GM23338 (cell line): ENCODE measurements around the gene ICAM2. TPM values are rescaled to one million over a fixed set of nuclear protein-coding genes. Genes with fewer than 3 reads are reported as not detected.

ENCODE experiments used
- ATAC-seq: fragments of 200-7000 bp; cut with Tn5 transposase; 3 replicates; pipeline ENCODE4 v1.9.1; 2020
- DNase-seq: peaks from one replicate; pipeline ENCODE4 v3.0.0-alpha.2; 2015; ENCODE audit warnings: low spot score
- H2AFZ ChIP-seq: fragments of 200-600 bp; sonication (generic); 2 replicates; pipeline ENCODE4 v1.8.0; 2016; ENCODE audit warnings: antibody characterized with exemption, mild to moderate bottlenecking, moderate library complexity
- H3F3A ChIP-seq: fragments of 200-600 bp; sonication (generic); replicated peaks from 2 replicates; pipeline ENCODE4 v1.8.0; 2017; ENCODE audit warnings: antibody characterized with exemption, mixed run types, low read depth
- H3K27ac ChIP-seq: fragments of 200-600 bp; sonication (generic); 2 replicates; pipeline ENCODE4 v1.6.1; 2016; ENCODE audit warnings: low read depth
- H3K27me3 ChIP-seq: fragments of 200-600 bp; sonication (generic); 2 replicates; pipeline ENCODE4 v1.8.0; 2016; ENCODE audit warnings: mild to moderate bottlenecking, mixed run types, moderate library complexity; ENCODE audit not compliant: insufficient read depth
- H3K36me3 ChIP-seq: fragments of 200-600 bp; sonication (generic); 2 replicates; pipeline ENCODE4 v1.8.0; 2016; ENCODE audit warnings: mild to moderate bottlenecking; ENCODE audit not compliant: insufficient read depth
- H3K4me1 ChIP-seq: fragments of 200-600 bp; sonication (generic); 2 replicates; pipeline ENCODE4 v1.8.0; 2016; ENCODE audit warnings: mild to moderate bottlenecking, moderate library complexity; ENCODE audit not compliant: insufficient read depth
- H3K4me2 ChIP-seq: fragments of 200-600 bp; sonication (generic); 2 replicates; pipeline ENCODE4 v1.7.1; 2017; ENCODE audit warnings: mixed run types
- H3K4me3 ChIP-seq: fragments of 200-600 bp; sonication (generic); 2 replicates; pipeline ENCODE4 v1.6.1; 2016; ENCODE audit warnings: mixed run types
- H3K79me2 ChIP-seq: fragments of 200-600 bp; sonication (generic); replicated peaks from 2 replicates; pipeline ENCODE4 v1.8.0; 2017; ENCODE audit warnings: mild to moderate bottlenecking; ENCODE audit not compliant: insufficient read depth
- H3K9me2 ChIP-seq: fragments of 200-600 bp; sonication (generic); 2 replicates; pipeline ENCODE4 v1.8.0; 2017; ENCODE audit not compliant: insufficient read depth
- H4K20me1 ChIP-seq: fragments of 200-600 bp; sonication (generic); replicated peaks from 2 replicates; pipeline ENCODE4 v1.8.0; 2017; ENCODE audit warnings: mild to moderate bottlenecking; ENCODE audit not compliant: insufficient read depth
- H3K27ac Mint-ChIP-seq: 2 replicates; pipeline ENCODE4 v1.8.0; 2020; ENCODE audit warnings: inconsistent platforms, mild to moderate bottlenecking, moderate library complexity, mixed read lengths
- H3K27me3 Mint-ChIP-seq: 3 replicates; pipeline ENCODE4 v1.8.0; 2022; ENCODE audit warnings: low read depth, mild to moderate bottlenecking, moderate library complexity, mixed read lengths, inconsistent platforms; ENCODE audit not compliant: insufficient read depth, poor library complexity
- H3K36me3 Mint-ChIP-seq: 3 replicates; pipeline ENCODE4 v1.8.0; 2021; ENCODE audit warnings: low read depth, mild to moderate bottlenecking, inconsistent platforms, moderate library complexity, mixed read lengths
- H3K4me1 Mint-ChIP-seq: 3 replicates; pipeline ENCODE4 v1.8.0; 2020; ENCODE audit warnings: mild to moderate bottlenecking, inconsistent platforms, mixed read lengths
- H3K4me3 Mint-ChIP-seq: 3 replicates; pipeline ENCODE4 v1.8.0; 2021; ENCODE audit warnings: moderate library complexity, mild to moderate bottlenecking, inconsistent platforms, mixed read lengths
- H3K9me3 Mint-ChIP-seq: 3 replicates; pipeline ENCODE4 v1.8.0; 2020; ENCODE audit warnings: moderate library complexity, mild to moderate bottlenecking, inconsistent platforms, mixed read lengths
- CREB1 ChIP-seq: fragments of 250-450 bp; sonication (Bioruptor Pico); IDR thresholded peaks from 2 replicates; pipeline ENCODE4 v1.5.0; 2020; ENCODE audit warnings: low read depth, mild to moderate bottlenecking, moderate library complexity
- EZH2 ChIP-seq: fragments of 200-600 bp; sonication (generic); IDR thresholded peaks from one replicate; pipeline ENCODE4 v1.8.0; 2017; ENCODE audit warnings: antibody characterized with exemption, mild to moderate bottlenecking, low read depth; ENCODE audit not compliant: unreplicated experiment
- EZH2phosphoT487 ChIP-seq: fragments of 200-600 bp; sonication (generic); IDR thresholded peaks from one replicate; pipeline ENCODE4 v1.8.1; 2018; ENCODE audit warnings: antibody characterized with exemption; ENCODE audit not compliant: unreplicated experiment
- JUNB ChIP-seq: IDR thresholded peaks from one replicate; pipeline ENCODE4 v1.6.1; 2016; ENCODE audit warnings: antibody characterized with exemption; ENCODE audit not compliant: unreplicated experiment
- NANOG ChIP-seq: IDR thresholded peaks from 2 replicates; pipeline ENCODE4 v1.6.1; 2016; ENCODE audit warnings: antibody characterized with exemption, borderline replicate concordance
- POLR2AphosphoS5 ChIP-seq: IDR thresholded peaks from 2 replicates; pipeline ENCODE4 v1.6.1; 2016; ENCODE audit warnings: antibody characterized with exemption, low read depth
- STAT1 ChIP-seq: IDR thresholded peaks from one replicate; pipeline ENCODE4 v1.6.1; 2016; ENCODE audit warnings: antibody characterized with exemption; ENCODE audit not compliant: unreplicated experiment
- ZNF114 ChIP-seq: fragments of 250-450 bp; sonication (Bioruptor Pico); IDR thresholded peaks from 2 replicates; pipeline ENCODE4 v1.5.0; 2020; ENCODE audit warnings: mild to moderate bottlenecking, moderate library complexity
- ZNF331 ChIP-seq: fragments of 250-450 bp; sonication (Bioruptor Pico); IDR thresholded peaks from 2 replicates; pipeline ENCODE4 v1.5.0; 2020; ENCODE audit warnings: low read depth, mild to moderate bottlenecking, moderate library complexity
- polyA plus RNA-seq: library from polyadenylated mRNA; unstranded; fragments of >200 nt; fragmentation: Nextera tagmentation; extraction: Ambion mirVana; gene quantifications from 2 replicates; pipeline ENCODE4 v1.2.1, GENCODE V29; 2016
- total RNA-seq: library from RNA; depleted of rRNA; stranded (reverse); fragments of >200 nt; shearing (Covaris generic); gene quantifications from 2 replicates; pipeline ENCODE4 v1.2.3, GENCODE V29; 2014
- TF ChIP-seq, protein P1 (sequence below), 2 experiments: fragments of 200-600 bp in 1 of 2; sonication (generic) in 1 of 2; conservative IDR thresholded peaks; 2 replicates each; pipeline versions ENCODE4 v1.5.1 to v1.6.1; 2016 to 2017; ENCODE audit warnings: antibody characterized with exemption in 2 of 2, low read depth in 2 of 2, mild to moderate bottlenecking in 2 of 2, moderate library complexity in 1 of 2
- TF ChIP-seq, protein P2 (sequence below): IDR thresholded peaks from 2 replicates; pipeline ENCODE4 v1.6.1; 2016; ENCODE audit warnings: antibody characterized with exemption
- TF ChIP-seq, protein P3 (sequence below): fragments of 250-450 bp; sonication (Bioruptor Pico); IDR thresholded peaks from 2 replicates; pipeline ENCODE4 v1.5.0; 2020; ENCODE audit warnings: mild to moderate bottlenecking, moderate library complexity
- TF ChIP-seq, protein P4 (sequence below): IDR thresholded peaks from one replicate; pipeline ENCODE4 v1.6.1; 2018; ENCODE audit warnings: antibody characterized with exemption; ENCODE audit not compliant: unreplicated experiment

ICAM2 gene
- total and polyA plus RNA-seq, 2 experiments from 2014 or later = 0.31 to 0.86 TPM

DNA sequence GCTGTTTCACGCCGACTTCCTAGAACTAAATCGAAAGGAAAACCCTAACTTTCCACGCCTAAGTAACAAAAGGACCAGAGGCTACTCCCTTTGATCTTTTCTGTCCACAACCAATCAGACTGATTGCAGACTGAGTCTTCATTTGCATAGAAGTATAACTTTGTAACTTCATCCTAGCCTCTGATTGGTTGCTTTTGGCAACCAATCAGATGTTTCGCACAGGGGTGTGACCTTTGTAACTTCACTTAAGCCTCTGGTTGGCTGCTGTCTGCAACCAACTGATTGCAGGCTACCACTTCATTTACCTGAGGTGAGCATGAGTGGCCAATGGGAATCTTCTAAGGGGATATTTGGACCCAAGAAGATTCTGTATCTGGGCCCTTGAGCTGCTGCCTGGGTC is 17.4 kb upstream of the ICAM2 start:
- Mint-ChIP-seq H3K9me3 (no peaks in the 10 kb centered on the region; the same call in 2 of the 3 replicates), H3K4me1 (peaks cover 4% of the 10 kb centered on the region; the same call in 2 of the 3 replicates), H3K36me3 (no peaks in the 10 kb centered on the region), H3K27ac (no peak overlapping the region), H3K4me3 (no peak overlapping the region), H3K27me3 (peaks cover 4% of the 10 kb centered on the region)
- Histone ChIP-seq H3F3A (no peaks in the 10 kb centered on the region), H3K9me2 (no peaks in the 10 kb centered on the region), H3K27me3 (no peaks in the 10 kb centered on the region), H3K36me3 (no peaks in the 10 kb centered on the region), H2AFZ (no peak overlapping the region), H3K27ac (no peak overlapping the region), H3K4me2 (no peak overlapping the region), H3K4me3 (no peak overlapping the region), H3K4me1 (no peaks in the 10 kb centered on the region), H3K79me2 (no peaks in the 10 kb centered on the region), H4K20me1 (no peaks in the 10 kb centered on the region; the same call in 1 of the 2 replicates)
- DNase-seq (no peak), ATAC-seq (no peak)
- no peak for TF ChIP-seq POLR2AphosphoS5
- TF ChIP-seq, protein P1, sequence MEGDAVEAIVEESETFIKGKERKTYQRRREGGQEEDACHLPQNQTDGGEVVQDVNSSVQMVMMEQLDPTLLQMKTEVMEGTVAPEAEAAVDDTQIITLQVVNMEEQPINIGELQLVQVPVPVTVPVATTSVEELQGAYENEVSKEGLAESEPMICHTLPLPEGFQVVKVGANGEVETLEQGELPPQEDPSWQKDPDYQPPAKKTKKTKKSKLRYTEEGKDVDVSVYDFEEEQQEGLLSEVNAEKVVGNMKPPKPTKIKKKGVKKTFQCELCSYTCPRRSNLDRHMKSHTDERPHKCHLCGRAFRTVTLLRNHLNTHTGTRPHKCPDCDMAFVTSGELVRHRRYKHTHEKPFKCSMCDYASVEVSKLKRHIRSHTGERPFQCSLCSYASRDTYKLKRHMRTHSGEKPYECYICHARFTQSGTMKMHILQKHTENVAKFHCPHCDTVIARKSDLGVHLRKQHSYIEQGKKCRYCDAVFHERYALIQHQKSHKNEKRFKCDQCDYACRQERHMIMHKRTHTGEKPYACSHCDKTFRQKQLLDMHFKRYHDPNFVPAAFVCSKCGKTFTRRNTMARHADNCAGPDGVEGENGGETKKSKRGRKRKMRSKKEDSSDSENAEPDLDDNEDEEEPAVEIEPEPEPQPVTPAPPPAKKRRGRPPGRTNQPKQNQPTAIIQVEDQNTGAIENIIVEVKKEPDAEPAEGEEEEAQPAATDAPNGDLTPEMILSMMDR (conservative IDR thresholded peaks at IDR 0.05; ENCODE audit: low read depth in 2 of 2) = no peak
- no peak for TF ChIP-seq EZH2
- no peak for TF ChIP-seq ZNF331 (CRISPR knock-in tag)
- TF ChIP-seq, protein P2, sequence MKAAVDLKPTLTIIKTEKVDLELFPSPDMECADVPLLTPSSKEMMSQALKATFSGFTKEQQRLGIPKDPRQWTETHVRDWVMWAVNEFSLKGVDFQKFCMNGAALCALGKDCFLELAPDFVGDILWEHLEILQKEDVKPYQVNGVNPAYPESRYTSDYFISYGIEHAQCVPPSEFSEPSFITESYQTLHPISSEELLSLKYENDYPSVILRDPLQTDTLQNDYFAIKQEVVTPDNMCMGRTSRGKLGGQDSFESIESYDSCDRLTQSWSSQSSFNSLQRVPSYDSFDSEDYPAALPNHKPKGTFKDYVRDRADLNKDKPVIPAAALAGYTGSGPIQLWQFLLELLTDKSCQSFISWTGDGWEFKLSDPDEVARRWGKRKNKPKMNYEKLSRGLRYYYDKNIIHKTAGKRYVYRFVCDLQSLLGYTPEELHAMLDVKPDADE = no peak
- no peak for TF ChIP-seq ZNF114 (CRISPR knock-in tag)
- no peak for TF ChIP-seq JUNB
- TF ChIP-seq EZH2phosphoT487 = no peak
- TF ChIP-seq, protein P3, sequence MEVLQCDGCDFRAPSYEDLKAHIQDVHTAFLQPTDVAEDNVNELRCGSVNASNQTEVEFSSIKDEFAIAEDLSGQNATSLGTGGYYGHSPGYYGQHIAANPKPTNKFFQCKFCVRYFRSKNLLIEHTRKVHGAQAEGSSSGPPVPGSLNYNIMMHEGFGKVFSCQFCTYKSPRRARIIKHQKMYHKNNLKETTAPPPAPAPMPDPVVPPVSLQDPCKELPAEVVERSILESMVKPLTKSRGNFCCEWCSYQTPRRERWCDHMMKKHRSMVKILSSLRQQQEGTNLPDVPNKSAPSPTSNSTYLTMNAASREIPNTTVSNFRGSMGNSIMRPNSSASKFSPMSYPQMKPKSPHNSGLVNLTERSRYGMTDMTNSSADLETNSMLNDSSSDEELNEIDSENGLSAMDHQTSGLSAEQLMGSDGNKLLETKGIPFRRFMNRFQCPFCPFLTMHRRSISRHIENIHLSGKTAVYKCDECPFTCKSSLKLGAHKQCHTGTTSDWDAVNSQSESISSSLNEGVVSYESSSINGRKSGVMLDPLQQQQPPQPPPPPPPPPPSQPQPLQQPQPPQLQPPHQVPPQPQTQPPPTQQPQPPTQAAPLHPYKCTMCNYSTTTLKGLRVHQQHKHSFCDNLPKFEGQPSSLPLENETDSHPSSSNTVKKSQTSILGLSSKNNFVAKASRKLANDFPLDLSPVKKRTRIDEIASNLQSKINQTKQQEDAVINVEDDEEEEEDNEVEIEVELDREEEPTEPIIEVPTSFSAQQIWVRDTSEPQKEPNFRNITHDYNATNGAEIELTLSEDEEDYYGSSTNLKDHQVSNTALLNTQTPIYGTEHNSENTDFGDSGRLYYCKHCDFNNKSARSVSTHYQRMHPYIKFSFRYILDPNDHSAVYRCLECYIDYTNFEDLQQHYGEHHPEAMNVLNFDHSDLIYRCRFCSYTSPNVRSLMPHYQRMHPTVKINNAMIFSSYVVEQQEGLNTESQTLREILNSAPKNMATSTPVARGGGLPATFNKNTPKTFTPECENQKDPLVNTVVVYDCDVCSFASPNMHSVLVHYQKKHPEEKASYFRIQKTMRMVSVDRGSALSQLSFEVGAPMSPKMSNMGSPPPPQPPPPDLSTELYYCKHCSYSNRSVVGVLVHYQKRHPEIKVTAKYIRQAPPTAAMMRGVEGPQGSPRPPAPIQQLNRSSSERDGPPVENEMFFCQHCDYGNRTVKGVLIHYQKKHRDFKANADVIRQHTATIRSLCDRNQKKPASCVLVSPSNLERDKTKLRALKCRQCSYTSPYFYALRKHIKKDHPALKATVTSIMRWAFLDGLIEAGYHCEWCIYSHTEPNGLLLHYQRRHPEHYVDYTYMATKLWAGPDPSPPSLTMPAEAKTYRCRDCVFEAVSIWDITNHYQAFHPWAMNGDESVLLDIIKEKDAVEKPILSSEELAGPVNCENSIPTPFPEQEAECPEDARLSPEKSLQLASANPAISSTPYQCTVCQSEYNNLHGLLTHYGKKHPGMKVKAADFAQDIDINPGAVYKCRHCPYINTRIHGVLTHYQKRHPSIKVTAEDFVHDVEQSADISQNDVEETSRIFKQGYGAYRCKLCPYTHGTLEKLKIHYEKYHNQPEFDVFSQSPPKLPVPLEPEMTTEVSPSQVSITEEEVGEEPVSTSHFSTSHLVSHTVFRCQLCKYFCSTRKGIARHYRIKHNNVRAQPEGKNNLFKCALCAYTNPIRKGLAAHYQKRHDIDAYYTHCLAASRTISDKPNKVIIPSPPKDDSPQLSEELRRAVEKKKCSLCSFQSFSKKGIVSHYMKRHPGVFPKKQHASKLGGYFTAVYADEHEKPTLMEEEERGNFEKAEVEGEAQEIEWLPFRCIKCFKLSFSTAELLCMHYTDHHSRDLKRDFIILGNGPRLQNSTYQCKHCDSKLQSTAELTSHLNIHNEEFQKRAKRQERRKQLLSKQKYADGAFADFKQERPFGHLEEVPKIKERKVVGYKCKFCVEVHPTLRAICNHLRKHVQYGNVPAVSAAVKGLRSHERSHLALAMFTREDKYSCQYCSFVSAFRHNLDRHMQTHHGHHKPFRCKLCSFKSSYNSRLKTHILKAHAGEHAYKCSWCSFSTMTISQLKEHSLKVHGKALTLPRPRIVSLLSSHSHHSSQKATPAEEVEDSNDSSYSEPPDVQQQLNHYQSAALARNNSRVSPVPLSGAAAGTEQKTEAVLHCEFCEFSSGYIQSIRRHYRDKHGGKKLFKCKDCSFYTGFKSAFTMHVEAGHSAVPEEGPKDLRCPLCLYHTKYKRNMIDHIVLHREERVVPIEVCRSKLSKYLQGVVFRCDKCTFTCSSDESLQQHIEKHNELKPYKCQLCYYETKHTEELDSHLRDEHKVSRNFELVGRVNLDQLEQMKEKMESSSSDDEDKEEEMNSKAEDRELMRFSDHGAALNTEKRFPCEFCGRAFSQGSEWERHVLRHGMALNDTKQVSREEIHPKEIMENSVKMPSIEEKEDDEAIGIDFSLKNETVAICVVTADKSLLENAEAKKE (CRISPR knock-in tag) = no peak
- no peak for TF ChIP-seq NANOG
- TF ChIP-seq CREB1 (CRISPR knock-in tag) = no peak
- TF ChIP-seq STAT1 = no peak
- TF ChIP-seq, protein P4, sequence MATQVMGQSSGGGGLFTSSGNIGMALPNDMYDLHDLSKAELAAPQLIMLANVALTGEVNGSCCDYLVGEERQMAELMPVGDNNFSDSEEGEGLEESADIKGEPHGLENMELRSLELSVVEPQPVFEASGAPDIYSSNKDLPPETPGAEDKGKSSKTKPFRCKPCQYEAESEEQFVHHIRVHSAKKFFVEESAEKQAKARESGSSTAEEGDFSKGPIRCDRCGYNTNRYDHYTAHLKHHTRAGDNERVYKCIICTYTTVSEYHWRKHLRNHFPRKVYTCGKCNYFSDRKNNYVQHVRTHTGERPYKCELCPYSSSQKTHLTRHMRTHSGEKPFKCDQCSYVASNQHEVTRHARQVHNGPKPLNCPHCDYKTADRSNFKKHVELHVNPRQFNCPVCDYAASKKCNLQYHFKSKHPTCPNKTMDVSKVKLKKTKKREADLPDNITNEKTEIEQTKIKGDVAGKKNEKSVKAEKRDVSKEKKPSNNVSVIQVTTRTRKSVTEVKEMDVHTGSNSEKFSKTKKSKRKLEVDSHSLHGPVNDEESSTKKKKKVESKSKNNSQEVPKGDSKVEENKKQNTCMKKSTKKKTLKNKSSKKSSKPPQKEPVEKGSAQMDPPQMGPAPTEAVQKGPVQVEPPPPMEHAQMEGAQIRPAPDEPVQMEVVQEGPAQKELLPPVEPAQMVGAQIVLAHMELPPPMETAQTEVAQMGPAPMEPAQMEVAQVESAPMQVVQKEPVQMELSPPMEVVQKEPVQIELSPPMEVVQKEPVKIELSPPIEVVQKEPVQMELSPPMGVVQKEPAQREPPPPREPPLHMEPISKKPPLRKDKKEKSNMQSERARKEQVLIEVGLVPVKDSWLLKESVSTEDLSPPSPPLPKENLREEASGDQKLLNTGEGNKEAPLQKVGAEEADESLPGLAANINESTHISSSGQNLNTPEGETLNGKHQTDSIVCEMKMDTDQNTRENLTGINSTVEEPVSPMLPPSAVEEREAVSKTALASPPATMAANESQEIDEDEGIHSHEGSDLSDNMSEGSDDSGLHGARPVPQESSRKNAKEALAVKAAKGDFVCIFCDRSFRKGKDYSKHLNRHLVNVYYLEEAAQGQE = no peak
